GM23248 (cell line): Measurements from ENCODE around the gene SUDS3.

Experiments used
- EZH2 ChIP-seq: fragments of 200-600 bp; sonication (generic); IDR thresholded peaks from 2 replicates; pipeline ENCODE4 v1.6.1; 2018; ENCODE audit warnings: antibody characterized with exemption, mild to moderate bottlenecking; ENCODE audit not compliant: insufficient read depth, poor library complexity, severe bottlenecking
- EZH2phosphoT487 ChIP-seq: fragments of 200-600 bp; sonication (generic); IDR thresholded peaks from 2 replicates; pipeline ENCODE4 v1.6.1; 2018; ENCODE audit warnings: antibody characterized with exemption, moderate library complexity, mild to moderate bottlenecking, low read depth; ENCODE audit not compliant: insufficient read depth

DNA sequence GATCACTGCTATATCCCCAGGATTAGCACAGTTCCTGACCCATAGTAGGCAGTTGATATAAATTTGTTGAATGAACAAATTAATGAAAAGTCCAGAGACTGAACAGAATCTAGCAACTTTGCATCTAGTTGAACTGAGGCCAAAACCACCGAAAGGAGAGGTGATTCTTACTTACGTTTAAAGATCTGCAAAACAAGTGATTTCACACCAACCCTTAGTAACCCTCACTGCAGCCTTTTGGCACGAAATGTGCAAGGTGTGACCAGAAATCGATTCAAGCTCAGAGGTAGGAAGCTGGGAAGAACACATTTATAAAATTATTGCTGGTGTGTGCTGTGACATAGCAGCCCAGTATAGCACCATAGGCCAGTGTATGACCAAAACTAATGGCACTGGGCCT lies 70.8 kb downstream of the SUDS3 start:
- TF ChIP-seq EZH2 (no peak), EZH2phosphoT487 (no peak)
